ENCODE measurements around the gene SAPCD2.

The SAPCD2 gene

GRCh38 chr9:137025517-137025966 lies 44.8 kb downstream of the SAPCD2 start:
- Histone ChIP-seq H3K27me3 (ENCODE audit: control insufficient read depth, low read length) (peaks cover 34% of the 10 kb centered on the region), H3K27ac (ENCODE audit: low read depth, low read length) (no peak overlapping the region)
- TF ChIP-seq CTCF (IDR thresholded peaks at IDR 0.05; ENCODE audit: low read depth, low read length, poor library complexity, severe bottlenecking), result no peak
- TF ChIP-seq EZH2phosphoT487 (IDR thresholded peaks at IDR 0.05; ENCODE audit: borderline replicate concordance, low read length), result no peak

GRCh38 chr9:137023583-137023991 lies 46.8 kb downstream of the SAPCD2 start:
- Histone ChIP-seq H3K9me3 (ENCODE audit: control insufficient read depth, insufficient read depth, low read length) (no peaks in the 10 kb centered on the region), H3K79me2 (ENCODE audit: control insufficient read depth, low read length) (no peaks in the 10 kb centered on the region), H3K4me2 (ENCODE audit: low read length) (no peak overlapping the region), H3K4me1 (ENCODE audit: control insufficient read depth, low read length) (peaks cover 14% of the 10 kb centered on the region), H4K20me1 (ENCODE audit: control insufficient read depth, insufficient read depth, low read depth, low read length) (no peaks in the 10 kb centered on the region), H3F3A (ENCODE audit: control insufficient read depth, insufficient read depth) (no peaks in the 10 kb centered on the region), H3K4me3 (ENCODE audit: low read length) (no peak overlapping the region), H3K27me3 (ENCODE audit: control insufficient read depth, low read length) (peaks cover 19% of the 10 kb centered on the region), H3K36me3 (ENCODE audit: control insufficient read depth, low read length) (no peaks in the 10 kb centered on the region), H3K27ac (ENCODE audit: low read depth, low read length) (no peak overlapping the region), H3K9me2 (replicated peaks; ENCODE audit: control insufficient read depth, low read length) (no peaks in the 10 kb centered on the region)
- TF ChIP-seq EZH2phosphoT487 (IDR thresholded peaks at IDR 0.05; ENCODE audit: borderline replicate concordance, low read length) (no peak), CTCF (IDR thresholded peaks at IDR 0.05; ENCODE audit: low read depth, low read length, poor library complexity, severe bottlenecking) (no peak)

More at GRCh38 chr9:137025517-137025966, 44.8 kb downstream of the SAPCD2 start:
- Histone ChIP-seq H3K4me1 (ENCODE audit: control insufficient read depth, low read length) (peaks cover 34% of the 10 kb centered on the region), H4K20me1 (ENCODE audit: control insufficient read depth, insufficient read depth, low read depth, low read length) (no peaks in the 10 kb centered on the region), H3K79me2 (ENCODE audit: control insufficient read depth, low read length) (no peaks in the 10 kb centered on the region), H3F3A (ENCODE audit: control insufficient read depth, insufficient read depth) (no peaks in the 10 kb centered on the region), H3K36me3 (ENCODE audit: control insufficient read depth, low read length) (no peaks in the 10 kb centered on the region), H3K4me2 (ENCODE audit: low read length) (peak overlapping the region; percentile 22; the same call in 1 of the 2 replicates), H3K9me2 (replicated peaks; ENCODE audit: control insufficient read depth, low read length) (no peaks in the 10 kb centered on the region), H3K9me3 (ENCODE audit: control insufficient read depth, insufficient read depth, low read length) (no peaks in the 10 kb centered on the region), H3K4me3 (ENCODE audit: low read length) (no peak overlapping the region)

- H3K4me3 ChIP-seq (ENCODE audit: low read length), result no peak overlapping the region
- H3K27ac ChIP-seq (ENCODE audit: low read depth, low read length), result no peak overlapping the region
- no peaks in the 10 kb centered on the region for H3K9me2 ChIP-seq (replicated peaks; ENCODE audit: control insufficient read depth, low read length)
- no peaks in the 10 kb centered on the region for H3F3A ChIP-seq (ENCODE audit: control insufficient read depth, insufficient read depth)
- H3K4me1 ChIP-seq (ENCODE audit: control insufficient read depth, low read length), result peaks cover 12% of the 10 kb centered on the region
- no peaks in the 10 kb centered on the region for H4K20me1 ChIP-seq (ENCODE audit: control insufficient read depth, insufficient read depth, low read depth, low read length)
- H3K9me3 ChIP-seq (ENCODE audit: control insufficient read depth, insufficient read depth, low read length), result no peaks in the 10 kb centered on the region
- H3K27me3 ChIP-seq (ENCODE audit: control insufficient read depth, low read length), result peaks cover 16% of the 10 kb centered on the region
- H3K4me2 ChIP-seq (ENCODE audit: low read length), result no peak overlapping the region
- no peak for TF ChIP-seq EZH2phosphoT487 (IDR thresholded peaks at IDR 0.05; ENCODE audit: borderline replicate concordance, low read length)
- TF ChIP-seq CTCF (IDR thresholded peaks at IDR 0.05; ENCODE audit: low read depth, low read length, poor library complexity, severe bottlenecking), result no peak
- no peaks in the 10 kb centered on the region for H3K36me3 ChIP-seq (ENCODE audit: control insufficient read depth, low read length)
- H3K79me2 ChIP-seq (ENCODE audit: control insufficient read depth, low read length), result no peaks in the 10 kb centered on the region
These were observed 47.2 kb downstream of the SAPCD2 start for GRCh38 chr9:137023157-137023556.
